HG03280 (cell line): Measurements from ENCODE around the gene NKX3-2.
A peak's percentile ranks its signal among the peaks of the same experiment; 100 is the strongest.

Experiments used
- ATAC-seq: cut with Tn5 transposase; IDR thresholded peaks from one replicate; pipeline ENCODE4 v1.9.1; 2021; ENCODE audit warnings: mild to moderate bottlenecking, moderate library complexity; ENCODE audit not compliant: unreplicated experiment

Gene NKX3-2

DNA sequence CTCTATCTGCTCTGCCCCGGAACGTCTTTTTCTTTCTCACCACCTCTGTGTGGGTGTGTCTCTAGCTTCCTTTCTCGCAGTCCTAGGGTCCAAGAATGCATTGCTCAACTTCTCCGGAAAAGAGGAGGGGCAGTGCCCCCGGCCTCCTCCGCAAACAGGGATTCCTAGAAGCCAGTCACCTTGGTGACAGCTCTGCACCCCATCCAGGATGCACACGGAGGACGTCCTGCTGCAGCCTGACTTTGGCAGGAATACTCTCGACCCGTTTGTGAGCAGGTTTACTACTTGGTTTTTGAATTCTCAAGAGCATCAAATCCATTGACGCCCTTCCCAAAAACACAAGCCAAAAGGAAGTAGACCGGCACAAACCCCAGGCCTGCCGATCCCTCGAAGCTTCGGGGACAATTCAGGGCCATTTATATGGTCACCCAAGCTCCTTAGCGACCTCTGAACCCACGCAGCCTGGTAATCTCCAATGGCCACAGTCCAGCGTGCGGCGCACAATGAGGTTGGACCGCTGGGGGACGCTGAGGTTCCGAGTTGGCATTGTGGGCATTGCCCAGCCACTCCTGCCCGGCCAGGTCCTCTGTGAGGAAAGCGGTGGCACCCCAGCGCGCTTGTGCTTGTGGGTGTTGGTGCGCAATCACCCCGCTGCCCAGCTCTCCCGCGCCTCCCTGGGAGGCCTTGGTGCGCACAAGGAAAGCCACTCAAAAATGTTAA is 9.8 kb downstream of the NKX3-2 start:
- ATAC-seq = no peak

- ATAC-seq = no peak
Observed at GRCh38 chr4:13533670-13534343, 10.5 kb downstream of the NKX3-2 start.

DNA sequence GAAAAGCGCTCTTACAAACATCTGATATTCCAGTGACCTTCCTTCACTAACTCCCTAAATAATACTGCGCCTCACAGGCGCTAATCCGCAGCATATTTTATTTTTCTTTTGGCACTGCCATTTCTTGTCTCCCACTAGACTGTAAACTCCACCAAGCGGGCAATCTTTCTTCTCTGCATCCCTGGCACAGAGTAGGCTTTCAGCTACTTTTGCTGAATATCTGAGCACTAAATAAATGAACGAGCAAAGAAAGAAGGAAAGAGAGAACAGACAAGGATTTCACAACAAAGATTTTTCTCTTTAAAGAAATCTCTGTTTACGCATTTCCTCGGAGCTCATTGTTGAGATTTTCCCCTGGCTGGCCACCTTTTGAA is 12.7 kb downstream of the NKX3-2 start:
- no peak for ATAC-seq

GRCh38 chr4:13530823-13531624 is 13.3 kb downstream of the NKX3-2 start:
- no peak for ATAC-seq

DNA sequence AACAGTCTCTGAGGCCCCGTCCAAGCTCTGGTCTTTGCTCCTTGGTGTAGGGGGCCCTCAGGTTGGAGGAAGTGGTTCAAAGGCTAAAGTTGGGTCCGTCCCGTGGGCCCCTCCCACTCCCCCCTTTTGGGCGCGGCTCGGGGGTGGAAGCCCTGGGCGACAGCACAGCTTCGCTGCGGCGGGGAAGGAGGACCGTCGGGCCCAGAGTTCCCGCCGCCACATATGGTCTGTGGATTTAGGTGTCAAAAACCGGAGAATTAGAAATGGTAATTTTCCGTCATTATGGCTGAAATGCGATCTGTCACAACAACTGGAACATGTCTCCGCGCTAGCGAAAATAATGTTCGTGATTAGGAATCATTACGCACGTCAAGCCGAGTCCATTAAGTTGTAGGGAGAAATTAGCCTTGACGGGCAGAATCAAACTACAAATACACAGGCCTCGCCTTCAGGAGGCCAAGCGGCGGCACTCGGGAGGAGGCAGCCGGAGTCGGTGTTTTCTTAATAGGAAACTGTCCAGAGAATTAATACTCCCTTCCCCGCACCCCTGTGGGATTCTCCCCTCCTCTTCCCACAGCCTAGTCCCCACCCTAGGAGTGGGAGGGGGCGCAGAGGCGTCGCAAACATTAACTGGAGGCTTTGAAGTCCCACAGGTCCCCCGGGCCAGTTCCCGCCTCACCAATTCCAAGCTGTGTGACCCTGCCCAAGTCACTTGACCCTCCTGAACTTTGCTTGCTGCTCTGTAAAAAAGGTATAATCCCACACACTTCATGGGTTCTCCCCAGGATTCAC is 15.0 kb downstream of the NKX3-2 start:
- ATAC-seq = no peak

DNA sequence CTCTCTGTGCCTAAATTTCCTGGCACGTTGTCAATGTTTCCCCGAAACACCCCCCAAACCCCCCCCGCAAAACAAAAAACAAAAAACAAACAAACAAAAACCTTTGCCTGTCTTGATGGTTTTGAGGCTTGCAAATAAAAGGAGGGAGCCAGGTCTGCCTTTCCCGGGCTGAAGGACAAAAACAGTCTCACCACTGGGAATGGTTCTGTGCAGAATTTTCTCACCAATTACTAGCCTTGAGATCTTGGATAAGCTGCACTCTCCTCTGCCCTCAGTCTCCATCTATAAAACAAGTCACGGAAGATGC is 15.5 kb downstream of the NKX3-2 start:
- ATAC-seq = no peak

DNA sequence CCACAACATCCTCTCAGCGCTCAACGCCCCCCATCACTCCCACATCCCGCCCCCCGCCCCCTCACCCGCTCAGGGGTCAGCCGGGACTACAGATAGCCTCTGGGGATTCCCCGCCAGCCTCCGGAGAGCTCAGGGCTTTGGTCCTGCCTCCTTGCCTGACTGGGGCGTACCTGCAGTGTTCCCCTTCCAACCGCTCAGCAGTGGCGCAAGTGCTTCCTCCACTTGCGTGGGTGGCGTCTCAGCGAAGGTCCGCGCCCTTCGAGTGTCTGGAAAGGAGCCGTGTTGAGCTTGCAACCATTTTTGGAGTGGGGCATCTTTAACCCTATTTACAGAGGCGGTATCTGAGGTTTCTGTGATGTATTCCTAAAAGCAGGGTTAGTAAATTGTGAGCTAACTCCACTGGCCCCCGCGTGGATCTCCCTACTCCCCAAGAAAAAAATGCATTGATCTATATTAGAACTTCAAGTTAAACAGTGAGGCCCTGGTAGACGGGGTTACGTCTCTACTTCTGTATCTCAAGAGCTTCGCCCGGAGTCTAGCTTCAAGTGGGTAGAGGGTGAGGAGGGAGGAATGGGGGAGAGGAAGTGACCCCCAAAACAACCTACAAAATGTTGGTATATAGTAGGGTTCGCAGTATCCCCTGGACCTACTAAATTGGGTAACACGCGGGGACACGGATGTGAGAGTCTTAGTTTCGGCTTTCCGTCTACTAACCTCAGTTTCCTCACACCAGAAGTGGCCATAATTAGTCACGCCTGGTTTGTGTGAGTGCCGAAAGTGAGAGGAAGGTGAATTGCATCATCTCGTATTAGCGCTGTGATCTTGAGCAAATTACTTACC is 16.1 kb downstream of the NKX3-2 start:
- peak; percentile 77 for ATAC-seq

GRCh38 chr4:13527192-13527980 is 16.9 kb downstream of the NKX3-2 start:
- no peak for ATAC-seq

DNA sequence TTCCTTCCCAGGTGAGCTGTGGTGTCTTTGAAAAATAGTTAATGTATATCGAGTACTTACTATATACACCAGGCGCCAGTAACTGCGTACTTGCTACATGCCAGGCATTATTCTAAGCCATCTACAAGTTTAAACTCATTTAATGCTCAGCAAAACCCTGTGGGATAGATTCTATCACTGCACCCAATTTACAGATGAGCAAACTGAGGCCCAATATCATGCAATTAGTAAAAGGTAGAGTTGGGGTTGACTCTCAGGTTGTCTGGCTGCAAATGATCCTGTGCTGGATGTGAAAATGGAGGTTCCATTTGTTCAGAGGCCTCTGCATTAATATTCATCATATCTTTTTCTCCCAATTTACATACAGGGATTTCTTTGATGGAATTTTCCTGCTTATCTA is 17.6 kb downstream of the NKX3-2 start:
- no peak for ATAC-seq

DNA sequence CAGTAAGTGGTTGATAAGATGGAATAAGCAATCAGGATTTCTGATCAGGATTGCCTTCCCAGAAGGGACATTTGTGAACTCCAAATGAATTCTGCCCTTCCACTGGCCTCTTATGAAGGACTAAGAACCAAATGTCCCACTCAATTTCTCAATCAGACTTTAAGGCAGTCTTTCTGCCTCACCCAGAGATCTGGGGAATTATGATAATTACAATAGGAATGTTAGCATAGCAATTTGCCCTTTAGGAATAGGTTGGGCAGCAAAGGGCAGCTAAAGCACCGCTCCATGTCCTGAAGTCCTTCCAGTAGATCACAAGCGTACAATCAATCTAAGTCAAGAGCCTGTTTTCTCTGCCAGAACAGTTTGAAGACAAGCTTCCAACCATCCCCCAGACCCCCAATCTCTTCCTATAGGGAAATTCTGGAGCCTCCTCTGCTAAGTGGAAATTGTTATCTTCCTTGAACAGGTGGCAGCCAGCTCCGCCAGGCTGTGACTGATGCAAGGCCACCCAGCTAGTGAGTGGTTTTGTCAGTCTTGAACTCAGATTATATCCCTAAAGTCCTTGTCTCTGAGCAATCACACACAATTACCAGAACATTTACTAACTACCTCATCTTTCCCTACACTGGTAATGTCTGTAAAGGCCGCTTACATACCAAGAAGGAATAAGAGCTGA is 18.6 kb downstream of the NKX3-2 start:
- ATAC-seq = no peak

DNA sequence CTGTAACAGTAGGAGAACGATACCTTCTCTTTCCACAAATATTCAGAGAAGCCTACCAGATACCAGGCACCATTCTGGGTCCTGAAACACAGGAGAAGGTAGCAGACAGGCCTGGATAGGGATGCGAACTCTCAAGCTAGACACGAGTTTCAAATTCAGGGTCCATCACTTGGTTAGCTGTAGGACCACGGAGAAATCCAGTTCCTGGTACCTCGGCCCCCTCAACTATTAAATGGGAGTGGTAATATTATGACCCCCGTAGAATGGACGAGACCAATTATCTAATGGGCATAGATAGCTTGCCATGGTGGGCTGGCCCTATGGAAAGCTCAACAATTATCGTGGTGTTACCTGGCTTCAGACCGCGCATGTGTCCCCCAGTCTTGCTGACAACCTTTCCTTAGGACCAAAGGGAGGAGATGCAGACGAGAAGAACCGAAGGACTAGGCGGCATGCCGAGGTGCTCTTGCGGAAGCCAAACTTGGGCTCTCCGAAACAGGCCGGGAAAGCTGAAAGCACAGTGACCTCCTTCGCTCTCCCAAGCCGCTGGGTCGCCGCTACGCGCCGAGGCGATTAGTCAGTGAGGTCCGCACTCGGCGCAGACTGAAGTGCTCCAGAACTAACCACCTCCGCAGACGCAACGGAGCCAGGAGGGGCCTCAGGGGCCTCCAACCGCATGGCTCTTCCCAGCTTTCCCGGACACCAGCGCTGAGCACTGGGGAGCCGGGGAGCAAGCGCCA is 19.6 kb downstream of the NKX3-2 start:
- no peak for ATAC-seq

DNA sequence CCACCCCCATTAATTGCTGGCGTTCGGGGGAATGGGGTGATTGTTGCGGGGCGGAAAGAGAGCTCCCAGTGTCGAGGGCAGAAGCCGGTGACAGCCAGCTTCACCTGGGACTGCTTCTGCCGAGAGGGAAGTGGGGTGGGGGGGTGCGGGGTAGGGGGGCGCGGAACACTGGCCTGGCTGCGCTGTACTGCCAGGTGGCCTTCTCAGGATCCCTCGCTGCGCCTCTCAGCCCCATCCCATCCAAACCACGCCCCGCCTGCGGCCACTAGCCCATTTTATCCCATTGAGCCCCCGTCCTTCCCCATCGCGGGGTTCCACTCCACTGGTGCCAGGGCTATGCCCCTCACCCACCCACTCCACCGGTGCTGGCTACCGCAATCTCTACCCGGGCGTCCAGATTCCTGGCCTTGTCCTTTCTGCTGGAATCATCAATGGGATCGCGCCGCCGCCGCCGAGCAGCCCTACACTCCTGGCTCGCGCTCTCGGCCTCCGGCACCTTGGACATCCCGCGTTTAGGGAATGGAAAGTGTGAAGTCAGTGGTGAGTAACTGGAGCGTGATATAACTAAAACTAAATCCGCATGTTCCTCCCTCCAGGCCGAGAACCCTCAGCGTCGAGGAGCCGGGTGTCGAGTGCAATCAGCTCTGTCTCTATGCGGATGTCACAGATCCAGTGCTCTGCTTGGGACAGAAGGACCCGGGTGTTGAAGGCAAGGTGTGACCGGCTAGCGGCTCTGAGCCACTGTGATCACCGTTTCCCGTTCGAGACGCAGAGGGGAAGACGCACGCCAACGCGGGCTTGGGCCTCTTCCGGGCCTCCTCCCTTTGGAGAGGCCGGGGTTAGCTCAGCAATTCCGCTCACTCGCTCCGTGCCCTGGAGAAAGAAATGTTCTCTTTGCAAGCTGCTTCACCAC is 20.5 kb downstream of the NKX3-2 start:
- ATAC-seq = no peak

DNA sequence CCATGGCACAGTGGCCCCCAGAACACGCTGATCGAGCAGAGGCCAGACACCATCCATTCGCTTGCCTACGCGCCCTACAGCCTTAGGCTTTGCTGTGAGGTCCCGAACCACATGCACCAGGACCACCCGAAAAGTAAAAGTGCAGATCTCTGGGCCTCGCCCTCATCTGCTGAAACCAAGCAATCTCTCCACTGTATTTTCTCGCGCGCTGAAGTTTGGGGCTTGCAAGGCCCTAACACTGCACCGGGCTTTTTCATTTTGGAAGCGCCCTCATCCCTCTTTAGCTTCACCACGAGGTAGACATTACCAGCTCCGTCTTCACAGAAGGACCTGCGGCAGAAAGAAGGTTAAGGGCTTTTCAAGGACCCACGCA is 21.2 kb downstream of the NKX3-2 start:
- ATAC-seq = no peak

DNA sequence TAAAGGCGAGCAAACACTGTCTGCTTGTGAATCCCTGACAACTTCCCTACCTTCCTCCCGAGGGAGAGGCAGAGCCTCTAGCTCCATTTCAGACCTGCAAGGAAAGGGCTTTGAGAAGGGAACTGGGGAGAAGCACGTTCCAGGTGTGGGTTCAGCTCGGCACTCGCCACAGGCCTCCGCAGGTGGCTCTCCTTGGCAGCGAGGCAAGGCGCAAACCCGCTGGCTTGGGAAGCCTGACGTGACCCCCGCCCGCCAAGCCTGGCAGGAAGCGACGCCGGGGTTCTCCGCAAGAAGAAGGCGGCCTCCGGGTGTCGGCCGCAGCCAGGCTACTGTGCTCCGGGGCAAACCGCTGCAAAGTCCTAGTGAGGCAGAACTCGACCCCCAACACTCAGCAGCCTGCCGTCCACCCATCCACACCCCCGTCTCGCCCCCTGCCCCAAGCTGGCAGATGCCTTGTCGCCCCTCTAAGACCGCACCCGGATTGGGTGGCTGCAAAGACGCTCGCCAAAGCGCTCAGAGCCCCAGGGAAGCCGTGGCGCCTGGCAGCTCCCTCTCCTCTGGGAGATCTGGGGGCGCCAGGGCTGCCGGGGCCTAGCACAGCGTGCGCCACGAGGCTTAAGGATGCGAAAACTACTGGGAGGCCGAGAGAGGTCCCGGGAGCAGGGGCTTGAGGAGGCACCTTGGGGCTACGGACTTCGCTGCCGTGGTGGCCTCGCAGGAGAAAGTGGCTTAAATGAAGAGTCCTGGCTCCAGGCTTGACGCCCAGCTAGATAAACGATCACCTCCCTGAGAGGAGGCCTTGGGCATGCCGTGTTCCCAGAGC is 21.8 kb downstream of the NKX3-2 start:
- no peak for ATAC-seq

GRCh38 chr4:13521047-13521446 is 23.3 kb downstream of the NKX3-2 start:
- no peak for ATAC-seq

DNA sequence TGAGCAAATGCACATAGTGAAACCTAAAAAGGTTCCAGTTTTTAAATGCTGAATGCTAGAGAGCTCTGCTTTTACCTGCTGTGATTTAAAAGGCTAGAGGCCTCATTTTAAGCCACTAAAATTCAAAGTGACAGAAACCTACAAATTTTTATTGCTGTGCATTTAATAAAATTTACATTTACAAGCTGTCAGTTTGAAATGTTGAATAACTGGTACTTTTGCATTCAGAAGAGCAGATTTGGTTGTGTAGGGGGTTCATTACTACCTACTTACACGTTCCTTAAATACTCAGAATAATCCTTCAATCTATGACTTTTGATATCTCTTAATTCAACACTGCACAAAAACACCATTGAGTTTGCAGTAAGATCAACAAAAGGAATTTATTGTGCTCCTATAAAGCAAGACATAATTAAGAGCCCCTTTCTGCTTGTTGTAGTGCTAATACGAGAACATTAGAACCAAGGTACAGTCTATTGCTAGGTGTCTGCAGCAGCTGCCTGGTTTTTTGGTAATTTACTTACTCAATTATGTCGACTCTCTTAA is 27.9 kb downstream of the NKX3-2 start:
- ATAC-seq = no peak
